Measurements from ENCODE around the gene PPP6R2. TPM values are rescaled to one million over a fixed set of nuclear protein-coding genes. Genes with fewer than 3 reads are reported as not detected.

Gene PPP6R2
- total RNA-seq, 1 experiment from 2014 or later = 42.6 TPM

- peaks cover 36% of the 10 kb centered on the region for H3K27me3 Mint-ChIP-seq (ENCODE audit: low read depth)
- H4K91ac ChIP-seq (ENCODE audit: insufficient read length, low read depth, low read length) = no peak overlapping the region
- no peak overlapping the region for H2AFZ ChIP-seq (ENCODE audit: low read length)
- no peak overlapping the region for H3K4me2 ChIP-seq (ENCODE audit: insufficient read depth, insufficient read length, low read length)
- peaks cover 0 to 2% (median 0%) of the 10 kb centered on the region in 3 experiments; a peak in 1 of 7 replicates for H3K36me3 Mint-ChIP-seq (ENCODE audit: insufficient read depth in 1 of 3, low read depth in 3 of 3)
- H2BK15ac ChIP-seq (ENCODE audit: low read depth, low read length) = no peak overlapping the region; the same call in 1 of the 2 replicates
- WGBS (ENCODE audit: extremely low coverage, insufficient read length, low lambda C conversion rate) = no CpG with 5 or more reads among the region's 45 CpGs
- no peak overlapping the region for H2BK12ac ChIP-seq (ENCODE audit: insufficient read length, low read depth, low read length)
- no peaks in the 10 kb centered on the region for H3K9me3 Mint-ChIP-seq
- no peak overlapping the region for H3T11ph ChIP-seq (ENCODE audit: low read length)
- H3K27me3 ChIP-seq (ENCODE audit: insufficient read depth, low read length) = peaks cover 9% of the 10 kb centered on the region; the same call in 1 of the 2 replicates
- H3K27ac ChIP-seq (ENCODE audit: insufficient read length, low read depth, low read length) = no peak overlapping the region
- no peak overlapping the region for H4K8ac ChIP-seq (replicated peaks; ENCODE audit: insufficient read length, low read depth, low read length)
- no peak for TF ChIP-seq CTCF (conservative IDR thresholded peaks at IDR 0.05)
- no peaks in the 10 kb centered on the region for H3K9me3 ChIP-seq (ENCODE audit: control insufficient read depth, low read depth, low read length)
- no peak overlapping the region for H4K5ac ChIP-seq (ENCODE audit: insufficient read length, low read depth, low read length)
- no peak overlapping the region for H2BK20ac ChIP-seq (ENCODE audit: low read depth, low read length, poor library complexity, severe bottlenecking)
- H3K23me2 ChIP-seq (ENCODE audit: insufficient read length, low read depth, low read length, poor library complexity, severe bottlenecking) = peaks cover 7% of the 10 kb centered on the region
- H3K4ac ChIP-seq (ENCODE audit: low read depth, low read length) = no peak overlapping the region
- no peaks in the 10 kb centered on the region for H3K79me2 ChIP-seq (ENCODE audit: insufficient read depth, low read length)
- H2BK120ac ChIP-seq (ENCODE audit: low read depth, low read length, poor library complexity, severe bottlenecking) = no peak overlapping the region
- no peak overlapping the region for H3K56ac ChIP-seq (ENCODE audit: insufficient read length, low read depth, low read length)
- no peak overlapping the region for H3K9ac ChIP-seq (ENCODE audit: extremely low read depth, insufficient read length, low read length)
- no peaks in the 10 kb centered on the region for H3K4me1 ChIP-seq (ENCODE audit: insufficient read depth, low read length)
- peak overlapping the region; percentile 73 for H3K14ac ChIP-seq (ENCODE audit: insufficient read depth, low read length)
- peaks cover 10 to 11% of the 10 kb centered on the region in 2 experiments for H3K4me1 Mint-ChIP-seq
- H3K27ac Mint-ChIP-seq = no peak overlapping the region
- no peaks in the 10 kb centered on the region for H4K20me1 ChIP-seq (ENCODE audit: control insufficient read depth, insufficient read depth, insufficient read length)
- H3K18ac ChIP-seq (ENCODE audit: insufficient read length, low read depth, low read length) = peak overlapping the region; percentile 46
- H2AK5ac ChIP-seq (ENCODE audit: insufficient read length, low read length) = no peak overlapping the region
- no peak for DNase-seq
- H3K23ac ChIP-seq (ENCODE audit: insufficient read length, low read depth, low read length) = no peak overlapping the region
- H3K4me3 Mint-ChIP-seq = peak overlapping the region; percentile 72 to 81
- H3K79me1 ChIP-seq (ENCODE audit: insufficient read depth, low read depth, low read length, poor library complexity, severe bottlenecking) = no peaks in the 10 kb centered on the region
- H2BK5ac ChIP-seq (ENCODE audit: insufficient read length, low read length) = no peak overlapping the region
Measured at GRCh38 chr22:50481045-50481439, 137.9 kb downstream of the PPP6R2 start.

Data from H9 (cell line).